Measurements from ENCODE around the gene DNAJC28. TPM values are rescaled to one million over a fixed set of nuclear protein-coding genes. Genes with fewer than 3 reads are reported as not detected.

Gene DNAJC28
- total RNA-seq (1 to 10 TPM in 4 of 7 donors, under 1 TPM in 3; 0.34 to 1.7 (median 1.2) TPM), polyA plus RNA-seq (1 to 10 TPM in 1 of 2 donors, under 1 TPM in 1; 0.62 to 2.6 TPM)
- long read RNA-seq, donor 1, partial matches to known transcripts, result 0 of 4 reads
- long read RNA-seq, donor 1, other reads (novel, unspliced or antisense), result 1 of 4 reads
- long read RNA-seq, donor 2, partial matches to known transcripts, result 0 of 2 reads
- long read RNA-seq, donor 2, other reads (novel, unspliced or antisense), result 0 of 2 reads
- long read RNA-seq, donor 3, result 0 reads

GRCh38 chr21:33491373-33492102 is at the start of gene DNAJC28:
DNAJC28 (minus strand) TSS chr21:33491716; CDS start chr21:33489393, 2,323 bp downstream.
- H3K27me3 ChIP-seq, result no peaks in the 10 kb centered on the region
- intact Hi-C loops (cut with DNase I), result no loop called here
- no peaks in the 10 kb centered on the region for H3K4me1 ChIP-seq (ENCODE audit: insufficient read depth)
- no peaks in the 10 kb centered on the region for H3K36me3 ChIP-seq
- peak within 1 kb of the TSS in 1 of 2 donors; percentile 55 for H3K27ac ChIP-seq
- WGBS, 3 donors, result 0 to 1% (median 0%) methylated on average over 52 of the region's 52 CpGs
- H3K4me3 ChIP-seq, result peak within 1 kb of the TSS; percentile 48
- TF ChIP-seq POLR2A (IDR thresholded peaks at IDR 0.05) (peak; percentile 45), CTCF (IDR thresholded peaks at IDR 0.05) (no peak), EP300 (IDR thresholded peaks at IDR 0.05) (no peak)
- H3K9me3 ChIP-seq, result no peaks in the 10 kb centered on the region
- peak; percentile 90 to 94 (median 92) for DNase-seq

- H3K4me3 ChIP-seq, result peak overlapping the region; percentile 88
- intact Hi-C loops (cut with DNase I), result loop anchor here in 1 of 4 donors (5.0 kb wide), 1 partner anchor 101 kb away; the partner anchor contains the start of genes CRYZL1 and ITSN1
- no peaks in the 10 kb centered on the region for H3K27me3 ChIP-seq
- peak overlapping the region in 1 of 2 donors; percentile 94 for H3K27ac ChIP-seq
- peak in 4 of 5 donors; percentile 22 to 58 (median 41) for DNase-seq
- 37 to 46% (median 45%) methylated on average over 19 of the region's 19 CpGs for WGBS, 3 donors
- H3K9me3 ChIP-seq, result no peaks in the 10 kb centered on the region
- peaks cover 5% of the 10 kb centered on the region for H3K4me1 ChIP-seq (ENCODE audit: insufficient read depth)
- no peak for TF ChIP-seq EP300 (IDR thresholded peaks at IDR 0.05)
- TF ChIP-seq CTCF (IDR thresholded peaks at IDR 0.05), result no peak
- TF ChIP-seq POLR2A (IDR thresholded peaks at IDR 0.05), result no peak
- H3K36me3 ChIP-seq, result no peaks in the 10 kb centered on the region
Observed at GRCh38 chr21:33541105-33541711, 49.7 kb upstream of the DNAJC28 start.

GRCh38 chr21:33540711-33541104 is 49.2 kb upstream of the DNAJC28 start:
- intact Hi-C loops (cut with DNase I), result loop anchor here in 1 of 4 donors (5.0 kb wide), 1 partner anchor 102 kb away; the partner anchor contains the start of genes CRYZL1 and ITSN1
- no peak for DNase-seq
- Histone ChIP-seq H3K27me3 (no peaks in the 10 kb centered on the region), H3K27ac (peak overlapping the region in 1 of 2 donors; percentile 94), H3K9me3 (no peaks in the 10 kb centered on the region), H3K4me1 (ENCODE audit: insufficient read depth) (peaks cover 5% of the 10 kb centered on the region), H3K36me3 (no peaks in the 10 kb centered on the region), H3K4me3 (peak overlapping the region; percentile 88)
- TF ChIP-seq EP300 (IDR thresholded peaks at IDR 0.05) (no peak), POLR2A (IDR thresholded peaks at IDR 0.05) (no peak), CTCF (IDR thresholded peaks at IDR 0.05) (no peak)
- WGBS, 3 donors, result 39 to 54% (median 46%) methylated on average over 3 of the region's 3 CpGs

- DNase-seq, result no peak
- H3K36me3 ChIP-seq, result no peaks in the 10 kb centered on the region
- H3K27me3 ChIP-seq, result no peaks in the 10 kb centered on the region
- WGBS, 3 donors, result 73 to 80% (median 78%) methylated on average over 4 of the region's 4 CpGs
- intact Hi-C loops (cut with DNase I), result loop anchor here in 1 of 4 donors (5.0 kb wide), 1 partner anchor 103 kb away; the partner anchor contains the start of genes CRYZL1 and ITSN1
- H3K9me3 ChIP-seq, result no peaks in the 10 kb centered on the region
- H3K27ac ChIP-seq, result no peak overlapping the region
- no peak overlapping the region for H3K4me3 ChIP-seq
- TF ChIP-seq EP300 (IDR thresholded peaks at IDR 0.05), result no peak
- no peak for TF ChIP-seq POLR2A (IDR thresholded peaks at IDR 0.05)
- no peak for TF ChIP-seq CTCF (IDR thresholded peaks at IDR 0.05)
- H3K4me1 ChIP-seq (ENCODE audit: insufficient read depth), result peaks cover 4% of the 10 kb centered on the region
Observed at GRCh38 chr21:33539616-33540015, 48.1 kb upstream of the DNAJC28 start.
